HEK293T (cell line): Measurements from ENCODE around the gene SYNCRIP.

Source experiments
- ELF4 ChIP-seq: fragments of 450-650 bp; IDR thresholded peaks from 2 replicates; pipeline ENCODE4 v1.6.1; 2017; ENCODE audit warnings: antibody characterized with exemption
- FOXA1 ChIP-seq: fragments of 450-650 bp; IDR thresholded peaks from 2 replicates; pipeline ENCODE4 v1.6.1; 2016; ENCODE audit warnings: mild to moderate bottlenecking
- FOXK2 ChIP-seq: fragments of 450-650 bp; IDR thresholded peaks from 2 replicates; pipeline ENCODE4 v1.6.1; 2016; ENCODE audit warnings: mild to moderate bottlenecking
- FOXM1 ChIP-seq: fragments of 450-650 bp; IDR thresholded peaks from 2 replicates; pipeline ENCODE4 v1.6.1; 2017; ENCODE audit warnings: mild to moderate bottlenecking, borderline replicate concordance
- NFRKB ChIP-seq: fragments of 450-650 bp; IDR thresholded peaks from 2 replicates; pipeline ENCODE4 v1.6.1; 2016; ENCODE audit warnings: mild to moderate bottlenecking, moderate library complexity
- SP1 ChIP-seq: fragments of 450-650 bp; IDR thresholded peaks from 2 replicates; pipeline ENCODE4 v1.6.1; 2017
- ZNF384 ChIP-seq: fragments of 450-650 bp; IDR thresholded peaks from 2 replicates; pipeline ENCODE4 v1.6.1; 2016

DNA sequence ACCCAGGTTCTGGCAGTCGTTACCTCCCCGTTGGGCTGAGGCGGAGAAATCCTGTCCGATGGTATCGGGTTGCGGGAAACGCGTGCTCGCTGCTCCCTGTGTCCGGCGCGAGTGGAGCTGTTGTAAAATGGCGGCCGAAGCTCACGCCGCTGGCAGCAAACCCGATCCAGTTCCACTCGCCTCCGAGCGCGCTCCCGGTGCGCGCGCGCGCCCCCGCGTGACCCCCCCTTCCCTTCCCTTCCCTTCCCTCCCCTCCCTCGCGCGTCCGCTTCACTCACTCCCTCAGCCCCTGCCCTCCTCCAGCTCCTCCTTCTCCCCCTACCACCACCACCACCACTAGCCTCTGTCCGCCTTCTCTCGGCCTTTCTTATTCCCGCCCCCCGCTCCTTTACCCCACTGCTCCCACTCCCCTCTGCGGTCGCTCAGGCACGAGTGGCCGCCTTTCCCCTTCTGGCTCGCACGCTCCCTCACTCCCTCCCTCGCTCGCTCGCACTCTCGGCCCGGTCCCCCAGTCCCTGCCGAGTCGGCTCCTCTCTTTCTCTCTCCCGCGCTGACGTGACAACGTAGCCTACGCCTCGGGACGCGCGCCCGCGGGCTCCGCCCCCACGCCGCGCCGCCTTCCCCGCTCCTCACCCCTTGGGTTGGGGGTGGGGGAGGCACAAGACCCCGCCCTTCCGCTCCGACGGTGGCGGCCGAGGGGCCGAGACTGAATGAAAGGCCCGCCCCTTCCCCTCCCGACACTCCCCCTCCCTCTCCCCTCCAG is at the start of gene SYNCRIP:
- TF ChIP-seq FOXA1: no peak
- no peak for TF ChIP-seq FOXM1
- no peak for TF ChIP-seq NFRKB
- TF ChIP-seq SP1: no peak
- TF ChIP-seq ELF4: no peak
- no peak for TF ChIP-seq FOXK2
- TF ChIP-seq ZNF384: no peak
